ENCODE measurements around the gene ZNF614.

GRCh38 chr19:52007806-52008557 lies 20.2 kb downstream of the ZNF614 start, which contains the start of gene ZNF615:
- TF ChIP-seq, protein P1, sequence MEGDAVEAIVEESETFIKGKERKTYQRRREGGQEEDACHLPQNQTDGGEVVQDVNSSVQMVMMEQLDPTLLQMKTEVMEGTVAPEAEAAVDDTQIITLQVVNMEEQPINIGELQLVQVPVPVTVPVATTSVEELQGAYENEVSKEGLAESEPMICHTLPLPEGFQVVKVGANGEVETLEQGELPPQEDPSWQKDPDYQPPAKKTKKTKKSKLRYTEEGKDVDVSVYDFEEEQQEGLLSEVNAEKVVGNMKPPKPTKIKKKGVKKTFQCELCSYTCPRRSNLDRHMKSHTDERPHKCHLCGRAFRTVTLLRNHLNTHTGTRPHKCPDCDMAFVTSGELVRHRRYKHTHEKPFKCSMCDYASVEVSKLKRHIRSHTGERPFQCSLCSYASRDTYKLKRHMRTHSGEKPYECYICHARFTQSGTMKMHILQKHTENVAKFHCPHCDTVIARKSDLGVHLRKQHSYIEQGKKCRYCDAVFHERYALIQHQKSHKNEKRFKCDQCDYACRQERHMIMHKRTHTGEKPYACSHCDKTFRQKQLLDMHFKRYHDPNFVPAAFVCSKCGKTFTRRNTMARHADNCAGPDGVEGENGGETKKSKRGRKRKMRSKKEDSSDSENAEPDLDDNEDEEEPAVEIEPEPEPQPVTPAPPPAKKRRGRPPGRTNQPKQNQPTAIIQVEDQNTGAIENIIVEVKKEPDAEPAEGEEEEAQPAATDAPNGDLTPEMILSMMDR (IDR thresholded peaks at IDR 0.05; ENCODE audit: insufficient read depth, low read length) = no peak
- peak; percentile 41; the same call in 1 of the 2 replicates for TF ChIP-seq POLR2AphosphoS5 (IDR thresholded peaks at IDR 0.05; ENCODE audit: low read depth)
